CD4-positive, alpha-beta T cell treated with Interleukin-15 for 4 hours (primary cell): ENCODE results near the gene ATP2B3.

ENCODE experiments used
- DNase-seq: peaks from one replicate; pipeline ENCODE4 v3.0.0-alpha.2; 2020; ENCODE audit warnings: low spot score

The ATP2B3 gene

GRCh38 chrX:153620576-153620975 lies 103.1 kb downstream of the ATP2B3 start:
- DNase-seq, result no peak

DNA sequence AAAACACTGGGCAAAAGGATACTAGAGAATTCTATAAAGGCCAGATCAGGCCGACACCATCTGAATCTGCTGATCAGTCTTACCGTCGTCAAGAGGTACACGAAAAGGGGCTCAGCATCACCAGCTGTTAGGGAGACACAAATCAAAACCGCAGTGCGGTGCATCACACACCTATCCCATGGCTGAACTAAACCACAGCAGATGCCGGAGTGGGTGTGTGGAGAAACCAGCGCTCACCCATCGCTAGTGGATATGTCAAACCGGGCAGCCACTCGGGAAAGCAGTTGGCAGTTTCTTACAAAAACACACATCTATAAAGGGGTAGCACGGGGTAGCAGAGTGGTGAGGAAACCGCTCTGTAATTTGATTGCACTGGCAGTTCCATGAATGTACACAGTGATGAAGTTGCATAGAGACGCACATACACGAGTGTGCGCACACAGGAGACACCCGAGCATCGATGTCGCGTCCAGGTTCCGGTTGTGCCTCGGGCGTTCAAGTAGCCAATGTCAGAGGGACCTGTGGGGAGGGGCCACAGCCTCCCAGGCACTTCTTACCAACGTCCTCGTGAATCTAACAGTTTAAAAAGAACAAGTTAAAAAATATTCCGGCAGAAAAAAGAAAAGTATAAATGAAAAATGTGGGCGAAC lies 104.6 kb downstream of the ATP2B3 start:
- no peak for DNase-seq

- no peak for DNase-seq
Observed at GRCh38 chrX:153622661-153623309, 105.3 kb downstream of the ATP2B3 start.

DNA sequence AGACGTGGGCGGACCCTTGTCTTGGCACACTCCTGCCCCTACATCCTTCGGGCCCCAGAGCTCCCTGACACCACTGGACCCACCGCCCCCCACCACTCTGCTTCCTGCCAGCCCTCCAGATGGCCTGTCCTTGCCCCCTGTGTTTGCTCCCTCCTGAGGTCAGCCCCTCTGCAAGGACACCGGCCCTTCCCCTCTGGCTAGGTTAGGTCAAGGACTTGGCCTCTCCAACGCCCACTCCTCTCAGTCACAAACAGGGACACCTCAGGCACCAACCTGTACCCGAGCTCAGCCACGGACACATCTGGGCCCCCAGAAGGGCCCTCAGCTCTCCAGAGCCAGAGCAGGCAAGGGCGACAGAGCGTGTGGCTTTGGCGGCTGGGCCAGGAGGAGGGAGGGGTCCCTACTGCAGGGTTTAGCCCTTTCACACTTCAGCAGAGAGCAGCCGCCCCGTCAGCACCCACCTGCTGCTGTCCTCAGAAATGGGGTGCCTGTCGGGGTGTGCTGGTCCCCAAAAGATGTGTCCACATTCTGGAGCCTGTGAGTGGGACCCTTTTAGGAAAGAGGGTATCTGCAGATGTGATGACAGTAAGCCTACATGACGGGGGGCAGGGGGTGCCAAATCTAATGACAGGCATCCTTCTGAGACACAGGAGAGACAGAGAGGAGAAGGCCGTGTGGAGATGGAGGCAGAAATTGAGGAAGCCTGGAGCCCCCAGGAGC lies 106.0 kb downstream of the ATP2B3 start:
- no peak for DNase-seq

- no peak for DNase-seq
Observed at GRCh38 chrX:153624196-153625091, 107.0 kb downstream of the ATP2B3 start.

GRCh38 chrX:153625271-153626024 lies 108.0 kb downstream of the ATP2B3 start:
- no peak for DNase-seq

GRCh38 chrX:153626025-153626633 lies 108.7 kb downstream of the ATP2B3 start:
- DNase-seq, result no peak

GRCh38 chrX:153626863-153627674 lies 109.6 kb downstream of the ATP2B3 start:
- DNase-seq, result no peak

- no peak for DNase-seq
Observed at GRCh38 chrX:153627675-153628111, 110.3 kb downstream of the ATP2B3 start.

GRCh38 chrX:153628129-153628528 lies 110.7 kb downstream of the ATP2B3 start:
- DNase-seq, result no peak

DNA sequence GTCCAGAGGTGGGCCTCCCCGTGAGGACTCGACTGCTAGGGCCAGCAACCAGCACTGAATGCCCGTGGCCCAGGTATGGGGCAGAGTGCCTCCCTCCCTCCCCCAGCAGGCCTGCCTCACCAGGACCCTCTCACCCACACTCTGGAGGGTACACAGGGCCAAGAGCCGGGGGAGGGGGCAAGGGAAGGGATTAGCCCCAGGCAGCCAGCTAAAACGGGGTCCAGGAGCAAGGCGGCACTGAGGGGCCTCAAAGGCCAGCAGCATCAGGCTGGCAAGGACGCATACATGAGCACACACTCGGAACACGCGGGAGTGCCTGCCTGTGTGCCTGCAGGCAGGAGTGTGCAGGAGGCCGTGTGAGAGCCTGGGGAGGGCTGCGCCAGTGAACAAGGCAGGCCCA lies 111.2 kb downstream of the ATP2B3 start:
- no peak for DNase-seq

- DNase-seq, result no peak
Observed at GRCh38 chrX:153631346-153631745, 113.9 kb downstream of the ATP2B3 start.

- DNase-seq, result no peak
Observed at GRCh38 chrX:153631907-153632594, 114.6 kb downstream of the ATP2B3 start.
